GM18861 (cell line): ENCODE data around the gene CDH22.

Experiments used
- ATAC-seq: cut with Tn5 transposase; IDR thresholded peaks from one replicate; pipeline ENCODE4 v1.9.1; 2021; ENCODE audit not compliant: unreplicated experiment

The CDH22 gene

DNA sequence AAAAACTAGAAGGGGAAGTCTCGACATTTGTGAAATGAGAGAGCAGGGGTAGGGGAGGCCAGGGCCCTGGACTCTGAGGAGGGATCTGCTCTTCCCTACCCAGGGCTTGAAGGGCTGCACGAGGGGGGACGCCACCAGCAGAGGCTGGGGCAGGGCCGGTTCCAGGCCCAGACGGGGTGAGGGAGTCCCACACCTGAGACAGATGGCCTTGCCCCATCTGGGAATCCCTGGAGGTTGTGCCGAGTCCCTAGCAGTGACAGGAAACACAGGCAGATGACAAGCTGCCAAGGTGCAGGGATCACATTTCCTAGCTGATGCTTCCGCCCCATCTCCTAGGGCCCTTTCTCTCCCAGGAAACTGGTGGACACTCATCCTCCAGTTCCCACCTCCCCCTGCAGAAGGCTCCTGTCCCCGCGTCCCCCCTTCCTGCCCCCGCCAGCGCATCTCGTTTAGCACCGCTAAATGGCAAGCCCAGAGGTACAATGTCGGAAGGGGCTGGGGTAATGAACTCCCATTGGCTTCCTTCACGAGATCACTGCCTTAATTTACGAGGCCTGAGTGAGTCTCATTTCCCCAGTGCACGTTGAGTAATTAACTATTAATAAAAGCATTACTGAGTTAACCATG lies 35.2 kb upstream of the CDH22 start:
- no peak for ATAC-seq

GRCh38 chr20:46342451-46343347 lies 34.4 kb upstream of the CDH22 start:
- ATAC-seq: no peak

DNA sequence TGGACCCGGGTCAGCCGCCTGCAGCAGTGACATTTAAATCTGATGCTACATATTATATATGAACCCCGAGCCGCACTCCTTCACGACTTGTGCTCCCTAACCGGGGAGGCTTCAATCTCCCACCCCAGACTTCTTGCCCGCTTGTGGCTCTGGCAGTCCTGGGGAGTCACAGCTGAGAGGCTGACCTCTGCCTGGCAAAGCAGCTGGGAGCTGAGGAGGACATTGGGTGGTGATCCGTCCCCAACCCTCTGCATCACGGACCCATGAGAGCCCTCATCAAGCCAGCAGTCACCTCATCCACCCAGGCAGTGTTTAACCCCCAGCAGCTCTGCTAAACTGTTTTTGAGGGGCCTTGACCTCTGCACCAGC lies 33.7 kb upstream of the CDH22 start:
- ATAC-seq: no peak

- no peak for ATAC-seq
Observed at GRCh38 chr20:46341074-46342009, 33.0 kb upstream of the CDH22 start.

DNA sequence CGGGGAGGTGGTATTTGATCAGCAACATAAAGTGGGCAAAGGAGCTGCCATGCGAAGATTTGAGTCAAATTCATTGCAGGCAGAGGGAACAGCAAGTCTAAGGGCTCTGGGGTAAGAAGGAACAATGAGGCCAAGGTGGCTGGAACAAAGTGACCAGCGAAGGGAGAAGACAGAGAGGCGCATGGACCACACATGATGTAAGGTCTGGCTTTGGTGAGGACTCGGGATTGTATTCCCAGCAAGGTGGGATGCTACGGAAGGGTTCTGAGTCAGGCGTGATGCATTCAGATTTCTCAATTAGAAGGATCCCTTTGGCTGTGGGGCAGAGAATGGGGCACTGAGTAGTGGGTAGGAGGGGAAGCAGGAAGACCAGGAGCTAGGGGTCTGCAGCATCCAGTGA lies 30.7 kb upstream of the CDH22 start:
- ATAC-seq: no peak

GRCh38 chr20:46336735-46337134 lies 28.4 kb upstream of the CDH22 start:
- no peak for ATAC-seq

DNA sequence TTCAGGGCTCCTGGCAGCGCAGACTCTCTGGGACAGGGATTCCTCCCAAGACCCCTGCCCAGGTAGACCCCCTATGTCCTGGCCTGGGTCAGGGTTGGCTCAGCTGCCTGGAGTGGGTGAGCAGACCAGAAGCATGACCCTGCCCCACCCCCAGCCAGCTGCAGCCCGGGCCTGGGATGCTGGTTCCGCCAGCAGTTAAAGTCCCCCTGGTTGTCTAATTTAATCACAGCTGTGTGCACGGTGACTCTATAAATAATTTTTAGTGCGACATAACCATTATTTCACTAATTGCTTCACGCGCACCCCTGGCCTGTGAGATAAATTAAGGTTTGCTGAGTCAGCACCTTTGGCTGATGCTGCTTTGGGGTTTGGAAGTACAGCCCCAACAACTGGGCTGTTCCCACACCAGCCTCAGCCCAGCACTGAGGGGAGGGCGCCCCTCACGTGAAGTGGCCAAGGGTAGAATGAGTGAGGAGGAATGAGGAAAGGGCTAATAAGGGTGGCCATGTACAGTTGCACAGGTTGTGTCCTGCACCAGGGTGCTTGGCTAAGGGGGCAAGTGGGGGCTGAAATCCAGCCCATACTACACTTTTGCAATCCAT lies 26.1 kb upstream of the CDH22 start:
- ATAC-seq: no peak

- ATAC-seq: no peak
Observed at GRCh38 chr20:46333161-46333991, 25.1 kb upstream of the CDH22 start.

DNA sequence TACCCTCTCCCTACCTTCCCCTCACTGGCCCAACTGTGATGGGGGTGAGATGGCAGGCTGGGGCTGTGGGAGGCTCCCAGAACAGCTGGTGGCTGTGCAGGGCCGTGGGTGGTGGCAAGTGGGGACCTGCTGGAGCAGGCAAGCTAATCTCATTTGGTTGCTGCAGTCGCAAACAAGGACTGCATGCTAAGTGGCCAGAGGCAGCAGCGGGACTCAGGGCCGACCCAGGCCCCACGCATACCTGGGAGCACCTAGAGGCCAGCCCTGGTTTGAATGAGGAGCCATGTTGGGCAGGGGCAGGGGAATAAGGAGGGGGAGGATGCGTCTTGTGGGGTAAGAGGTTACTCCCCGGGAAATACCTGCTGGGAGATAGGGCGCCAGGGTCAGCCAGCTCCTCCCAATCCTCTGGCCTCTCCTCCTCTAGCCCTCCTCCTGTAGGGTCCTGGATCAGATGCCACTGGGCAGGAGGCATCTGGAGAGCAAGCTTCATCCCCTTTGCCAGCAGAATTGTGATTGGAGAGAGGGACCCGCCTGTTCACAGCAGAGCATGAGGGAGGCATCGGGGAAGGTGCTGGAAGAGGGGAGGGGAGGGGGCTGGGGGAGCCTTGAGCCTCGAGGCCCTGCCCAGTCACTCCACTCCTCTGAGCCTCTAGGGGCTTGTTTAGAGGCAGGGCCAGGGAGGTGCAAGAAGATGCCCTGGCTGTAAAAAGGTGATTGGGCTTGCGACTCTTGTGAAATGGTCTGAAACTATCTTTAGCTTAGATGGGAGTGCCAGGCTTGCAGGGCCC lies 24.3 kb upstream of the CDH22 start:
- ATAC-seq: no peak

- ATAC-seq: no peak
Observed at GRCh38 chr20:46331611-46332361, 23.5 kb upstream of the CDH22 start.

DNA sequence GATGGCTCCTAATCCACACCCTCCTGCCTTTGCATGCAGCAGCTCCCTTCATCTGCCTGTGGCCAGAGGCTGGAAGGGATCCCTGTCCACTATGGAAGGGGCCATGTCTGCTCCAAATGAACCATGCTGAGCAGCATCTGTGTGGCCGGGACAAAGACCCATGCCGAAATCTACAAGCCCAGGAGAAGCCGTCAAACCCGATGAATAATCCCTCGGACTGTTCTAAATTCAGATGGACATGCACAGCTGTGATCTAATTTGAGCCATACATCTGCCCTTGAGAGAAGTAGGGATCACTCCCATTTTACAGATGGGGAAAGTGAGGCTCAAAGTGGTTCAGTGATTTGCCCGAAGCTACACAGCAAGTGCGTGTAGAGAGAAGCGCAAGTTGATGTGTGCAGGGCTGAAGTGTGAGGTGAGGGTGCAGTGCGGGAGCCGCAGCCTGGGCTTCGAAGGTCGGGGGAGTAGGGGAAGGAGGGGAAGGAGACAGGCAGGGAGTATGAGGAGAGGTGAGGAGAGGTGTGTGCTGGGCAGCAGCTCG lies 22.6 kb upstream of the CDH22 start:
- ATAC-seq: no peak

DNA sequence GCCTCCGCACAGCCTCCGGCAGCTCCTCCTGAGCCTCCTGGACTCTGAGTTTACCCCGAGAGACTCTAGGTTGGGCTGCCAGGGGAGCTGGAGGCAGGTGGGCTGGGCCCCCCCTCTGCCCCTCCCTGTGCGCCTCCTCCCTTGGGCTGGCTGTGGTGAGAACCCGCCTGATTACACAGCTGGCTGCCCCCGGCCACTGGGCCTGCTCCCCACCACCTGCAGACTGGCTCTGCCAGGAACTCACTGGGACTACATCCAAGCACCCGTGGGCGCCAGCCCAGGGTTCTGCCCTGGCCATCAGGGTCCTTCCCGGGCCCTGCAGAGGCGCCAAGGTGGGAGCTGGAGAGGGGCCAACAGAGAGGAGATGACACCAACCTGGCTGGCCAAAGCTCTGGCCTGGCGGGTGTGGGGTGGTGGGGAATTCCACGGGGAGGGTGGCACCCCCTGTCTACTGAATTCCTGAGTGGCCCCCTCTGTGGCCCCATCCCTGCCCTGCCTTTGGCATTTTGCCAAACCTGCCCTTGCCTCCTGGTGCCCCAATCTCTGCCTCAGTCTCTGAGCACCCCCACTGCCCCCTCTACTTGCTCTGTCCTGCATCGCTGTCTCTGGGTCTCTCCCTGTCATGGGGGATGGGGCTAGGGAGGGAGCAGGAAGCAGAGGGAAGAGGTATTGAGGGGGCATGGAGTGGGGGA lies 21.9 kb upstream of the CDH22 start:
- no peak for ATAC-seq

GRCh38 chr20:46328200-46328882 lies 20.0 kb upstream of the CDH22 start:
- no peak for ATAC-seq

- no peak for ATAC-seq
Observed at GRCh38 chr20:46327557-46327956, 19.3 kb upstream of the CDH22 start.

DNA sequence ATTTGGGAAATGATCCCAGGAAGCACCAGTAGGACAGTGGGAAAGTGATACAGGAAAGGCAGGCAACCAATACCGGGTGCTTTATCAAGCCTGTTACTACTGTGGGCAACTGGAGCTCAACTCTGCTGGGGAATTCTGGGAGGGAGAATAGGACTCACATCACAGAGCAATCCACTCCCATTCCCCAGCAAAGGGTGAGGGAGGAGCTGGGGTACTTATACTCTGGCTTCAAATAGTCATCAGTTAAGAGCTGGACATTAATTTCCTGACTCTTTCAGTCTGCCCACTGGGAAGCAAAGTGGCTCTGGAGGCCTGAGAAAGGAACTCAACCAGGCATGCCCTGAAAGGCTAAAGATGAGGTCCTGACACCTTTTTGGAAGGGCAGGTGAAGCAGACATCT lies 17.5 kb upstream of the CDH22 start:
- ATAC-seq: no peak

- ATAC-seq: no peak
Observed at GRCh38 chr20:46324960-46325703, 16.8 kb upstream of the CDH22 start.

- ATAC-seq: no peak
Observed at GRCh38 chr20:46324379-46324778, 16.1 kb upstream of the CDH22 start.
